ENCODE measurements around the gene SYCE1L. TPM values are rescaled to one million over a fixed set of nuclear protein-coding genes. Genes with fewer than 3 reads are reported as not detected.

SYCE1L gene
- total and polyA plus RNA-seq, 7 experiments from 2014 or later: 1.3 to 14.1 (median 4.9) TPM

Other genes starting within 250 kb of the SYCE1L start
- 10 to 100 TPM; 60.8 to 87.2 (median 67.3) TPM for gene MON1B, start 8.2 kb upstream of the SYCE1L start, total RNA-seq
- 10 to 100 TPM; 30.7 to 49.0 TPM for gene MON1B, start 8.2 kb upstream of the SYCE1L start, polyA plus RNA-seq
- not detected for gene ADAMTS18, start 235.6 kb downstream of the SYCE1L start, total RNA-seq
- not detected for gene ADAMTS18, start 235.6 kb downstream of the SYCE1L start, polyA plus RNA-seq

Measured in naive thymus-derived CD4-positive, alpha-beta T cell (primary cell).